ENCODE data around the gene PDGFRA. TPM values are rescaled to one million over a fixed set of nuclear protein-coding genes. Genes with fewer than 3 reads are reported as not detected.
A peak's percentile ranks its signal among the peaks of the same experiment; 100 is the strongest.

Gene PDGFRA
- total RNA-seq: 100 to 1,000 TPM in 3 of 4 donors, 10 to 100 TPM in 1; 95.2 to 181 (median 114) TPM

GRCh38 chr4:54228961-54229501 lies at the start of gene PDGFRA:
Gene PDGFRA (plus strand): TSS chr4:54229293. CDS start chr4:54258769, 29,476 bp downstream.
- intact Hi-C loops (cut with DNase I): loop anchor here (10.0 kb wide), 2 partner anchors 524 to 744 kb away; no protein-coding TSS in a partner anchor
- H3K27me3 ChIP-seq: peaks cover 16 to 100% (median 84%) of the 10 kb centered on the region in 4 donors
- WGBS: 31% methylated on average over 15 of the region's 15 CpGs
- peak; percentile 96 for DNase-seq (ENCODE audit: extremely low spot score)
- peak within 1 kb of the TSS; percentile 69 to 75 (median 74) for H3K27ac ChIP-seq (replicated peaks in 1 of 4)
- peaks cover 65 to 88% (median 77%) of the 10 kb centered on the region in 4 donors for H3K4me1 ChIP-seq
- H3K4me3 ChIP-seq: peak within 1 kb of the TSS; percentile 54 to 71 (median 58)
- H3K9me3 ChIP-seq: no peaks in the 10 kb centered on the region
- no peaks in the 10 kb centered on the region for H3K36me3 ChIP-seq
- TF ChIP-seq POLR2A (IDR thresholded peaks at IDR 0.05; ENCODE audit: low read depth) (no peak), EP300 (IDR thresholded peaks at IDR 0.05) (no peak), POLR2AphosphoS5 (IDR thresholded peaks at IDR 0.05) (peak; percentile 25 to 62)

GRCh38 chr4:54184581-54184980 lies 44.5 kb upstream of the PDGFRA start:
- WGBS: 91% methylated on average over 3 of the region's 3 CpGs
- Histone ChIP-seq H3K4me3 (no peak overlapping the region), H3K4me1 (no peaks in the 10 kb centered on the region), H3K36me3 (no peaks in the 10 kb centered on the region), H3K9me3 (no peaks in the 10 kb centered on the region), H3K27ac (replicated peaks in 1 of 4) (no peak overlapping the region), H3K27me3 (no peaks in the 10 kb centered on the region)
- TF ChIP-seq, protein P1, sequence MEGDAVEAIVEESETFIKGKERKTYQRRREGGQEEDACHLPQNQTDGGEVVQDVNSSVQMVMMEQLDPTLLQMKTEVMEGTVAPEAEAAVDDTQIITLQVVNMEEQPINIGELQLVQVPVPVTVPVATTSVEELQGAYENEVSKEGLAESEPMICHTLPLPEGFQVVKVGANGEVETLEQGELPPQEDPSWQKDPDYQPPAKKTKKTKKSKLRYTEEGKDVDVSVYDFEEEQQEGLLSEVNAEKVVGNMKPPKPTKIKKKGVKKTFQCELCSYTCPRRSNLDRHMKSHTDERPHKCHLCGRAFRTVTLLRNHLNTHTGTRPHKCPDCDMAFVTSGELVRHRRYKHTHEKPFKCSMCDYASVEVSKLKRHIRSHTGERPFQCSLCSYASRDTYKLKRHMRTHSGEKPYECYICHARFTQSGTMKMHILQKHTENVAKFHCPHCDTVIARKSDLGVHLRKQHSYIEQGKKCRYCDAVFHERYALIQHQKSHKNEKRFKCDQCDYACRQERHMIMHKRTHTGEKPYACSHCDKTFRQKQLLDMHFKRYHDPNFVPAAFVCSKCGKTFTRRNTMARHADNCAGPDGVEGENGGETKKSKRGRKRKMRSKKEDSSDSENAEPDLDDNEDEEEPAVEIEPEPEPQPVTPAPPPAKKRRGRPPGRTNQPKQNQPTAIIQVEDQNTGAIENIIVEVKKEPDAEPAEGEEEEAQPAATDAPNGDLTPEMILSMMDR (IDR thresholded peaks at IDR 0.05): no peak
- TF ChIP-seq EP300 (IDR thresholded peaks at IDR 0.05): no peak
- TF ChIP-seq POLR2A (IDR thresholded peaks at IDR 0.05; ENCODE audit: low read depth): no peak
- no peak for DNase-seq (ENCODE audit: extremely low spot score)
- intact Hi-C loops (cut with DNase I): no loop called here

DNA sequence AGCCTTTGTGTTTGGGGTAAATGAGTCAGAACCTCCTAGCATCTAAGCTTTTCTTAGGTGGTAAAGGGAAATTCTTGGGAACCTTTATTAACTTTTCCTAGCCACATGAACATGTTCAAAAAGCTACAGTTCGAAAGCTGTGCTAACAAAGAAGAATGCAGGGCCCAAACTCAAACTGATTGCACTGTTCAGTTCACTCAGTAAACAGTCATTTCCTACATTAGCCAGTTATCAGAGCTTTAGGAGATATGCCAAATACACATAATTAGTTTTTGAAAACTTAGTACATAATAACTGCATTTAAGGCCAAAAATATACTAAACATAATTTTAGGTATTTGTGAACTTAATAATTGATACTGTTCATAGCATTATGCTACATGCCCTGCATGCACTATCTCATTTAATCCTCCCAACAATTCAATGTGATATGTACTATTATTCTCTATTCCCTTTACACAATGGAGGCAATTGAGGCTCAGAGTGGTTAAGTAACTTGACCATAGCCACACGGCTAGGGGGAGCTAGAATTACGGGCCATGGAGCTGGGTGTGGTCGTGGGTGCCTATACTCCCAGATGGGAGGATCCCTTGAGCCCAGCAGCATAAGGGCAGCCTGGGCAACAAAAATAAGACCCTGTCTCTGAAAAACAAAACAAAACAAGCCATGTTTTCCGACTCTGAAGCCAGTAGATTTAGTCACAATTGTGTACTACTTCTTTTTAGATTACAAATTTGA lies 43.9 kb upstream of the PDGFRA start:
- no peaks in the 10 kb centered on the region for H3K27me3 ChIP-seq
- TF ChIP-seq EP300 (IDR thresholded peaks at IDR 0.05): no peak
- TF ChIP-seq, protein P1 (IDR thresholded peaks at IDR 0.05): no peak
- no peak for TF ChIP-seq POLR2AphosphoS5 (IDR thresholded peaks at IDR 0.05)
- TF ChIP-seq POLR2A (IDR thresholded peaks at IDR 0.05; ENCODE audit: low read depth): no peak
- no peaks in the 10 kb centered on the region for H3K4me1 ChIP-seq
- H3K4me3 ChIP-seq: no peak overlapping the region
- H3K9me3 ChIP-seq: no peaks in the 10 kb centered on the region
- H3K27ac ChIP-seq (replicated peaks in 1 of 4): no peak overlapping the region
- WGBS: 81% methylated on average over 5 of the region's 5 CpGs
- intact Hi-C loops (cut with DNase I): no loop called here
- no peaks in the 10 kb centered on the region for H3K36me3 ChIP-seq
- DNase-seq (ENCODE audit: extremely low spot score): no peak

GRCh38 chr4:54185866-54186265 lies 43.2 kb upstream of the PDGFRA start:
- H3K4me1 ChIP-seq: no peaks in the 10 kb centered on the region
- H3K36me3 ChIP-seq: no peaks in the 10 kb centered on the region
- intact Hi-C loops (cut with DNase I): no loop called here
- H3K27me3 ChIP-seq: no peaks in the 10 kb centered on the region
- H3K27ac ChIP-seq (replicated peaks in 1 of 4): no peak overlapping the region
- WGBS: 72% methylated on average over 1 of the region's 1 CpG
- no peaks in the 10 kb centered on the region for H3K9me3 ChIP-seq
- DNase-seq (ENCODE audit: extremely low spot score): no peak
- H3K4me3 ChIP-seq: no peak overlapping the region
- TF ChIP-seq, protein P1 (IDR thresholded peaks at IDR 0.05): no peak
- TF ChIP-seq POLR2AphosphoS5 (IDR thresholded peaks at IDR 0.05): no peak
- no peak for TF ChIP-seq POLR2A (IDR thresholded peaks at IDR 0.05; ENCODE audit: low read depth)
- no peak for TF ChIP-seq EP300 (IDR thresholded peaks at IDR 0.05)

DNA sequence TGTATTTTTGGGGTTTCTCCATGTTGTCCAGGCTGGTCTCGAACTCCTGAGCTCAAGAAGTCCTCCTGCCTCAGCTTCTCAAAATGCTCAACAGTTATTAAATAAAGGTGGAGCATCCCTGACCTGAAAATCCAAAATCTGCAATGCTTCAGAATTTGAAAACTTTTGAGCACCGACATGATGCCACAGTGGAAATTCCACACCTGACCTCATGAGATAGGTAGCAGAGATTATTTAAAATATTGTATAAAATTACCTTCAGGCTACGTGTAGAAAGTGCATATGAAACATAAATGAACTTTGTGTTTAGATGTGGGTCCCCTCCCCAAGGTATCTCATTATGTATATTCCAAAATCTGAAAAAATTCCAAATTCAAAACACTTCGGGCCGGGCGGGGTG lies 42.7 kb upstream of the PDGFRA start:
- TF ChIP-seq EP300 (IDR thresholded peaks at IDR 0.05): no peak
- DNase-seq (ENCODE audit: extremely low spot score): no peak
- Histone ChIP-seq H3K4me3 (no peak overlapping the region), H3K9me3 (no peaks in the 10 kb centered on the region), H3K27ac (replicated peaks in 1 of 4) (no peak overlapping the region), H3K27me3 (no peaks in the 10 kb centered on the region), H3K4me1 (no peaks in the 10 kb centered on the region), H3K36me3 (no peaks in the 10 kb centered on the region)
- intact Hi-C loops (cut with DNase I): no loop called here
- WGBS: 87% methylated on average over 6 of the region's 6 CpGs
